ENCODE data around the gene CALM1. TPM values are rescaled to one million over a fixed set of nuclear protein-coding genes. Genes with fewer than 3 reads are reported as not detected.

Gene CALM1
- total and polyA plus RNA-seq, 10 of the 15 experiments (the other 5 are each of a cell fraction or from before 2014, with no cell fraction given), result 110 to 729 (median 261) TPM

- TF ChIP-seq NFYB (IDR thresholded peaks at IDR 0.05; ENCODE audit: insufficient read depth, low read depth, low read length) (no peak), JUND (IDR thresholded peaks at IDR 0.05; ENCODE audit: low read depth, low read length) (no peak), PML (IDR thresholded peaks at IDR 0.05; ENCODE audit: low read length) (no peak), WRNIP1 (IDR thresholded peaks at IDR 0.05; ENCODE audit: borderline replicate concordance, low read depth, low read length) (no peak), NFYA (IDR thresholded peaks at IDR 0.05; ENCODE audit: borderline replicate concordance, low read depth, low read length) (no peak), IKZF1 (conservative IDR thresholded peaks at IDR 0.05) (no peak), CHD2 (IDR thresholded peaks at IDR 0.05; ENCODE audit: borderline replicate concordance, low read depth, low read length) (no peak), EZH2 (IDR thresholded peaks at IDR 0.05; ENCODE audit: borderline replicate concordance, control insufficient read depth, low read depth, low read length) (no peak), SMC3 (IDR thresholded peaks at IDR 0.05; ENCODE audit: borderline replicate concordance, low read length) (no peak), CBX5 (IDR thresholded peaks at IDR 0.05; ENCODE audit: low read depth) (no peak)
Measured at GRCh38 chr14:90383731-90384542, 12.9 kb upstream of the CALM1 start (continued).

DNA sequence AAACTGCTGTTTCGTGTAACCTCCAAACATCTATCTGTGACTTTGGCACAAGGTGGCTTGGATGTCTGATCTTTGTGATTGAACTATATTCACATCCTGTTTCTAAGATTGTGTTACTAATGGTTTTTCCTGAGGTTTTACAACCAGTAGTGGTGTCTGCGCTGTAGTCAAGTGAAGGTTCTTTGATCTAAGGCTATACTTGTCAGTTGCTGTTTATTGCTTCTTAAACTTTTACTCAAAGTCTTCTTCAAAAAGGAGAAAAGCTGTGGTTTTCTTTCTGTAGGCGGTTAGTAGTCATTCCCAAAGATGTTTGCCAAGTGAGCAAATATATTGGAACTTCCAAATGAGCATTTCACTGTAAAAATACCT is 12.3 kb upstream of the CALM1 start:
- intact Hi-C loops (cut with micrococcal nuclease; ENCODE audit: unreplicated experiment) (loop anchor here (5.0 kb wide), 1 partner anchor 127 kb away; the partner anchor contains the start of gene PSMC1), in situ Hi-C loops (cut with MboI) (loop anchor here (25.0 kb wide), 1 partner anchor 1128 kb away; the partner anchor contains the start of gene PPP4R3A)
- ATAC-seq (no peak), FAIRE-seq (no peak), DNase-seq (ENCODE audit: low read depth, low spot score) (no peak)
- RAD21 ChIA-PET (ENCODE audit: unreplicated experiment), result interaction anchor here (1.3 kb wide), 1 partner anchor 12 kb away, joined by 4 read pairs; the partner anchor contains the start of gene CALM1
- no peaks in the 10 kb centered on the region for H3K27me3 ChIP-seq (replicated peaks in 1 of 2; ENCODE audit: control insufficient read depth in 2 of 2, insufficient read depth in 2 of 2, low read length in 1 of 2)
- no peaks in the 10 kb centered on the region for H3K36me3 ChIP-seq (ENCODE audit: control insufficient read depth in 2 of 2, insufficient read depth in 2 of 2, low read length in 1 of 2)
- H3K79me2 ChIP-seq (ENCODE audit: control insufficient read depth, insufficient read depth, low read length), result no peaks in the 10 kb centered on the region; the same call in none of the 2 replicates
- peak overlapping the region; percentile 90 for H3K4me2 ChIP-seq (ENCODE audit: control insufficient read depth, insufficient read depth)
- SMC1A ChIA-PET (ENCODE audit: uncharacterized antibody, unreplicated experiment), result interaction anchor here (0.7 to 2.1 kb wide), 4 partner anchors 11 to 81 kb away, joined by 3 to 9 read pairs (median 6); no protein-coding TSS in a partner anchor
- BruUV-seq (replicated peaks), result no TSS peak
- H3K4me3 ChIP-seq, result no peak overlapping the region
- no peaks in the 10 kb centered on the region for H4K20me1 ChIP-seq (ENCODE audit: control insufficient read depth, insufficient read depth)
- no peaks in the 10 kb centered on the region for H3K9me3 ChIP-seq (replicated peaks; ENCODE audit: control insufficient read depth, insufficient read depth, low read length)
- WGBS (ENCODE audit: insufficient coverage, insufficient replicate concordance, low lambda C conversion rate, missing lambda C conversion rate), result 19% methylated on average over 3 of the region's 3 CpGs
- peak overlapping the region; percentile 82 for H2AFZ ChIP-seq (ENCODE audit: control insufficient read depth, low read depth, low read length)
- peak overlapping the region; percentile 100 for H3K9ac ChIP-seq (ENCODE audit: control insufficient read depth, insufficient read depth, low read length)
- no peak overlapping the region for H3K27ac ChIP-seq (ENCODE audit: control insufficient read depth, insufficient read depth)
- TF ChIP-seq EGR1 (IDR thresholded peaks at IDR 0.05; ENCODE audit: borderline replicate concordance in 1 of 2, low read depth in 2 of 2, low read length in 2 of 2) (no peak), KLF5 (IDR thresholded peaks at IDR 0.05; ENCODE audit: partially characterized antibody) (no peak), MTA2 (IDR thresholded peaks at IDR 0.05; ENCODE audit: low read depth) (0 out of 2 replicates have a peak, but pooled peaks have one; percentile 1), POLR2AphosphoS2 (IDR thresholded peaks at IDR 0.05; ENCODE audit: low read depth, low read length) (no peak), POU2F2 (IDR thresholded peaks at IDR 0.05; ENCODE audit: borderline replicate concordance, low read depth, low read length) (no peak), RUNX3 (IDR thresholded peaks at IDR 0.05; ENCODE audit: low read length) (peak; percentile 28; the same call in 1 of the 2 replicates)
- CTCF ChIA-PET, result interaction anchor here (1.1 to 1.4 kb wide), 3 partner anchors 12 to 18 kb away, joined by 3 to 6 read pairs (median 6); partner anchors contain the start of gene CALM1
- peaks cover 7% of the 10 kb centered on the region for H3K4me1 ChIP-seq (ENCODE audit: control insufficient read depth, insufficient read depth, low read length)
- POLR2A ChIA-PET, result interaction anchor here (1.3 to 5.8 kb wide), 2 partner anchors 11 to 16 kb away, joined by 4 to 43 read pairs; partner anchors contain the start of gene CALM1

Data from GM12878 (cell line).